ENCODE data around the gene FXYD2.

GRCh38 chr11:117862019-117862725 lies 37.6 kb upstream of the FXYD2 start:
- TF ChIP-seq CTCF (IDR thresholded peaks at IDR 0.05) (no peak), POLR2A (IDR thresholded peaks at IDR 0.05) (no peak)

Data from Peyer's patch (tissue), 4 donors.